Measurements from ENCODE around the gene KCNK16.

GRCh38 chr6:39330057-39330456 lies 7.6 kb upstream of the KCNK16 start:
- TF ChIP-seq, protein P1, sequence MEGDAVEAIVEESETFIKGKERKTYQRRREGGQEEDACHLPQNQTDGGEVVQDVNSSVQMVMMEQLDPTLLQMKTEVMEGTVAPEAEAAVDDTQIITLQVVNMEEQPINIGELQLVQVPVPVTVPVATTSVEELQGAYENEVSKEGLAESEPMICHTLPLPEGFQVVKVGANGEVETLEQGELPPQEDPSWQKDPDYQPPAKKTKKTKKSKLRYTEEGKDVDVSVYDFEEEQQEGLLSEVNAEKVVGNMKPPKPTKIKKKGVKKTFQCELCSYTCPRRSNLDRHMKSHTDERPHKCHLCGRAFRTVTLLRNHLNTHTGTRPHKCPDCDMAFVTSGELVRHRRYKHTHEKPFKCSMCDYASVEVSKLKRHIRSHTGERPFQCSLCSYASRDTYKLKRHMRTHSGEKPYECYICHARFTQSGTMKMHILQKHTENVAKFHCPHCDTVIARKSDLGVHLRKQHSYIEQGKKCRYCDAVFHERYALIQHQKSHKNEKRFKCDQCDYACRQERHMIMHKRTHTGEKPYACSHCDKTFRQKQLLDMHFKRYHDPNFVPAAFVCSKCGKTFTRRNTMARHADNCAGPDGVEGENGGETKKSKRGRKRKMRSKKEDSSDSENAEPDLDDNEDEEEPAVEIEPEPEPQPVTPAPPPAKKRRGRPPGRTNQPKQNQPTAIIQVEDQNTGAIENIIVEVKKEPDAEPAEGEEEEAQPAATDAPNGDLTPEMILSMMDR (IDR thresholded peaks at IDR 0.05; ENCODE audit: poor library complexity, severe bottlenecking), result no peak
- TF ChIP-seq SMC3 (conservative IDR thresholded peaks at IDR 0.05; ENCODE audit: poor library complexity) (no peak), RAD21 (conservative IDR thresholded peaks at IDR 0.05) (no peak), MXI1 (conservative IDR thresholded peaks at IDR 0.05; ENCODE audit: poor library complexity, severe bottlenecking) (no peak), EZH2 (IDR thresholded peaks at IDR 0.05; ENCODE audit: borderline replicate concordance, insufficient read depth, low read length, poor library complexity, severe bottlenecking) (no peak), EP300 (conservative IDR thresholded peaks at IDR 0.05; ENCODE audit: poor library complexity, severe bottlenecking) (no peak), POLR2AphosphoS5 (IDR thresholded peaks at IDR 0.05) (no peak), TAF1 (IDR thresholded peaks at IDR 0.05; ENCODE audit: low read depth) (no peak), REST (IDR thresholded peaks at IDR 0.05; ENCODE audit: borderline replicate concordance) (no peak)
